Inferior parietal cortex (tissue), 1 donor: ENCODE measurements around the gene CNST.
"Not testable (repeated sequence)": the region's sequence is repeated elsewhere in the genome, so short reads cannot be mapped to it uniquely, and the experiment has no call there.

ENCODE experiments used
- DNase-seq: peaks from one replicate; pipeline ENCODE4 v3.0.0-alpha.2; 2016; ENCODE audit errors: extremely low spot score

Gene CNST

DNA sequence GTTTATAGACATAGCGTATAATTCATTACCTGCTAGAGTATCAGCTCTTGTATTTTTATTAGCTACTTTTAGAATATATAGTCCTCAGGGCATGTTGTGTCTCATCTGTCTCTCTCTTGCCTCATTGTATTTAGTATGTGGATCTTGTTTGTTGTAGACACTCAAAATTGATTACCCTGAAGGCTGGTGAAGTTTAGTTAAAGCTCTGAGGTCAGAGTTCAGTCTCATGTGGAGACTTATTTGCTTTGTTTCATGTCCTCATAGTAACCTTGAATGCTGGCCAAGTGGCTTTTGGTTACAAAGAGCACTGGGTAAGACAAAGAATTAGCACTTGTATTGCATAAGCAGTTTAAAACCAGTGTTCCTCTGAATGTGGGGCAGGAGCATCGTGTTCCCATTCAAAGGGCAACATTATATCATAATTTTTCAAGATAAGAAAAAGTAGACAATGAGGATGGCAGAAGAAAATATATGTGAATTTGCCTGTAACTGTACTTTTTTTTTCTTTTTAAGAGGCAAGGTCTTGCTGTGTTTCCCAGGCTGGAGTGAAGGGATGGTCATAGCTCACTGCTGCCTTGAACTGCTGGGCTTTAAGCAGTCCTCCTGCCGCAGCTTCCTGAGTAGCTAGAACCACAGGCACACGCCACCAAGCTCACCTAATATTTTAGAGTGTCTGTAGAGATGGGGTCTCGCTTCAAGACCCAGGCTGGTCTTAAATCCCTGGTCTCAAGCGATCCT is 17.4 kb downstream of the CNST start:
- DNase-seq: no peak

DNA sequence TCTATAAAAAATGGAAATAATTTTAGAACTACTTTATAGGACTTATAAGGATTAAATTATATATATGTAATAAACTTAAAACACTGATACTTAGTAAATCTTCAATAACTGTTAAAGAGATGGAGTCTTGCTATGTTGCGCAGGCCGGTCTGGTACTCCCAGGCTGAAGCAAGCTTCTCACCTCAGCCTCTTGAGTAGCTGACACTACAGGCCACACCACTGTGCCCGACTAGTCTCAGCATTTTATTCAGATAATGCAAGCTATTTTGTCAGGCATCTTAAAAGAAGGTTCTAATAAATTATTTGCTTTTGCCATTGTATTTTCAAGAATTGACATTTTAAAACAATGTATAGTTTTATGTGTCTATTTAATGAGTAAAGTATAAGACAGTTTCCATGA is 20.8 kb downstream of the CNST start:
- DNase-seq: no peak

DNA sequence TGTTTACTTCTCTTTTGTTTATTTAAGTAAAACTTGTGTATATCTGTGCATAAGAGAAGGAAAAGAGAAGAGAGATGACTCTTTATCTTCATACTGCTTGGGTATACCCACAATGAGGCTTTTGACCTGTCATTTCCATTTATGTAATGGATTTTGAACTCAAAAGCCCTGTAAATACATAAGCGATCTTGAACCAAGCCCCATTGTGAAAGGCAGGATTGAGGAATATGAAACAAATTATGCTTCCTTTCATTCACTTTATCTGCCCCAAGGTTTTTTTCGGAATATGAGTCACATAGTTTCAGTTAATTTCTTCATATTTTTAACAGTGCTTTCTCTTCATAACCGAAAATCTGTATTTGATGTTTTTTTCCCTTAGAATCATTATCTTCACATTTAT is 21.4 kb downstream of the CNST start:
- no peak for DNase-seq

DNA sequence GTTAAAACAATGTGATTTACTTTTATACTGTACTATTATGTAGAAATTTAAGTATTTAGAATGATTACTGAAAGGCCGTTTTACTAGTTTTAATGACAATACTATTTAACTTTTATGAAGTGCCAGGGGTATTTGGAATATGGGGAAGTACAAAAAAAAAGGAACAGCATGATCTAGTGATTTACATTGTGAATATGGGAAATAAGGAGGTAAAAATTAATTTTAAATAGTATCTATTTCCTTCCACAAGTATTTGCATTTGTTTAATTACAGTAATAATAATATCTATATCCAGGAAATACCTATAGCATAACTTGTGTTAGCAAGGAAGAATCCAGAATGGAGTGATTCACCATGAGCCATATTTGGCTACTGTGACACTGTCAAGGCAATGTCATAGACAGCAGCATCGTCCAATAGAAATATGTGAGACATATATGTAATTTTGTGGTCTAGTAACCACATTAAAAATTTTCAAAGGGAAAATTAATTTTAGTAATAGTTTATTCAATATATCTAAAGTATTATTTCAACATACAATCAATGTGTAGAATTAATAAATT is 22.0 kb downstream of the CNST start:
- DNase-seq: no peak

DNA sequence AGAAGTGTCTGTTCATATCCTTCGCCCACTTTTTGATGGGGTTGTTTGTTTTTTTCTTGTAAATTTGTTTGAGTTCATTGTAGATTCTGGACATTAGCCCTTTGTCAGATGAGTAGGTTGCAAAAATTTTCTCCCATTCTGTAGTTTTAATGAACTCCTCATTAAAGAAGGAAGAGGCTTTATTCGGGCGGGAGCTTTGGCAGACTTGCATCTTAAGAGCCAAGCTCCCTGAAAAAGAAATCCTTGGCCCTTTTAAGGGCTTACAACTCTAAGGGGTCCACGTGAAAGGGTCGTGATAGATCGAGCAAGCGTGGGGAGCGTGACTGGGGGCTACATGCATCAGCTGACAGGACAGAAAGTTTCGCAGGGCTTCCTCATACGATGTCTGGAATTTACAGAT is 23.7 kb downstream of the CNST start:
- not testable (repeated sequence) for DNase-seq

DNA sequence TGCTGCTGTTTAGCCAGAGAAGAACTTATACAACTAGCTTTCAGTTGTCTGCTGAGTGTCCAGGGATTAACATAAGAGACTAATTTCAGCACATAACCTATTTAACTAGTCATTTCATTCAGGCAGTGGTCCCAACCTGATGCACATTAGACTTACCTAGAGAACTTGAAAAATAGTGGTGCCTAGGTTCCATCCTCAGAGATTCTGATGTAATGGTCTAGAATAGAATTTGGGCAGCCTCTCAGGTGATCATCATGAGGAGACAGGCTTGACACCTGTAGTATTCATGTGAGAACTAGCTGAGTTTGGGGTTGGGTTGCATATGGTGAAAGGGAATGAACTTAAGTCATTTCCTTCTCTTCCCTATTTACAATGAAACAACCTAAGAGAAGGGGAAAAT is 24.8 kb downstream of the CNST start:
- no peak for DNase-seq

DNA sequence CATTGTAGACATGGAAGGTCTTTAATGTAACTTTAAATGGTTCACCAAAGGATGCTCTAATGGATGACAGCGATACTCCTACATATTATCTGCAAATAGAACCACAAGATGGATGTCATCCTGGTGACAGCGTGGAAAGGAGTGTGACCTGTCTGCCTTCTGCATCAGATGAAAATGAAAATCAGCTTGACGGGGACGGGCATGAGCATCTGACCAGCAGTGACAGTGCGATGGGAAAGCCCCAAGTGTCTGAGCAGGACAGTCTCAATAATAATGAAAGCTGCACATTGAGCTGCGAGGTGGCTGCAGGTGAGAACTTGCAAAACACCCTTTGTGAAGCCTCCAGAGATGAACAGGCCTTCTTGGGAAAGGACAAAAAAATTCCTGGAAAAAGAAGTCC is 25.2 kb downstream of the CNST start:
- no peak for DNase-seq

DNA sequence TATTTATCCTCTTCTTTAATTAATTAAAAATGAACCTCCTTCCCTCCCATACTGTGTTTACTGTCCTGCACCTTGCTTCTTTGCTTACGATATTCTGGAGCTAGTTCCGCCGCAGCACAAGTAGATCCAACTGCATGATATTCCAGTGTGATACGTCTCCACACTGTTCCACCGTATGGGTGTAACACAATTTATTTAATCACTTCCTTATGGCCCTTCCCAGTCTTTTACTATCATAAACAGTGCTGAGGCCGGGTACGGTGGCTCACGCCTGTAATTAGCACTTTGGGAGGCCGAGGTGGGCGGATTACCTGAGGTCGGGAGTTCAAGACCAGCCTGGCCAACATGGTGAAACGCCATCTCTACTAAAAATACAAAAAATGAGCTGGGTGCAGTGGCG is 25.7 kb downstream of the CNST start:
- no peak for DNase-seq

DNA sequence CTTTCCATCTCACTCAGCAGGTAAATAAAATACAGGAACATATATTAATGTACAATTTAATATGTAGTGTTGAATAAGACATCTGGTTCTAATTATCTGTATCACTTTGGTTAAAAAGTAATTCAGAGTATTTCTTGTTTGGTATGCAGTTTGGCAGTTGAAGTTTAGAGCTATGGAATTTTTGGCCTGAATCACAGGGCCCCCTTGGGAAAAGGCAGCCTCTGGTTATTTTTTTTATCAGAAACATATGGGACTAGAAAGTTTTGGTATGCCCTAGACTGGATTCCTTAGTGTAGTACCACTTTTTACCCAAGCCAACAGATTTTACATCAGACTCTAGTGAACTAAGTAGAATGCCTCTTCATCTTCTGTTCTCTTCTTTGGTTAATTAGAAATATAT is 26.4 kb downstream of the CNST start:
- DNase-seq: no peak

DNA sequence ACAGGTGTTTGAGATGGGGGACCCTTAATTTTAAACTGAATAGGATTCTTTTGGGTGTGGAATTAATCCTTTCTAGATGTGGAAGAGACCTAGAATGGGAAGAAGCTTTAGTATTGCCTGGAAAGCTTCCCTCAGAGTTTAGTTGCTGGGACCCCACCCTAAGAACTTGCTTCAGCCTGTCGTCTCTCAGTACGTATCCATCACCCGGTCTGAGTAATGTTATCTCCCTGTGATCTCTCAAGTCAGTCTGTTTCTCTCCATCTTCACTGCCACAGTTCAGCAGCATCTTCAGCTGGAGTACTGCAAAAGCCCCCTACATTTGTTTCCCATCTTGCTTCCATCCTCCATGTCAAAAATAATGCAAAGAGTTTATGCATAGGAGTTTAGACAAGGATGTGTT is 28.9 kb downstream of the CNST start:
- DNase-seq: no peak

DNA sequence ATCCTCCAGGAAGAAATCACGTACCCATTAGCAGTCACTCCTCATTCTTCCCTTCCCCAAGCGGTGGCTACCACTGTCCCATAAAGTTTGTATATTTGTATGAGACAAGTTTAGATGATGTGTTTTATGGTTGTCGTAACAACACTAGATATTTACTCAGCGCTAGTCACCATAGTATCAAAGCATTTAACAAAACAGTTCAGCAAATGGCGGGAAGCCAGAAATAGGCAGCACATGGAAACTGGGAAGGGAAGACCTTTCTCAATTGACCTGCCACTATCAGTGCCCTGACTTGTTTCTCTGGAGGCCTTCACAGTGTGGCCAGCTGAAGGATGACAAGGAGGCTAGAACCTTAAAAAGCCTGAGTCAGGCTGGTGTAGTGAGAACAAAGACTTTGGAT is 31.1 kb downstream of the CNST start:
- no peak for DNase-seq

DNA sequence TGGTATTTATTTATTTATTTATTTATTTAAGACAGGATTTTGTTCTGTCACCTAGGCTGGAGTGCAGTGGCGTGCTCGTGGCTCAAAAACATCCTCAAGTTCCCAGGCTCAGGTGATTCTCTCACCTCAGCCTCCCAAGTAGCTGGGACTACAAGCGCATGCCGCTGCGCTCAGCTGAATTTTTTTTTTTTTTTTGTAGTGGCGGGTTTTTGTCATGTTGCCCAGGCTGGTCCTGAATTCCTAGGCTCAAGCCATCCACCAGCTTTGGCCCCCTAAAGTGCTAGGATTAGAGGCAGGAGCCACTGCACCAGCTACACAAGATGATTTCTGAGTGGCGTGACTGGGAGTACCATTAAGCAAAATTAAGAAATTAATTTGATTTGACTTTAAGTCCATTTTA is 31.7 kb downstream of the CNST start:
- no peak for DNase-seq

DNA sequence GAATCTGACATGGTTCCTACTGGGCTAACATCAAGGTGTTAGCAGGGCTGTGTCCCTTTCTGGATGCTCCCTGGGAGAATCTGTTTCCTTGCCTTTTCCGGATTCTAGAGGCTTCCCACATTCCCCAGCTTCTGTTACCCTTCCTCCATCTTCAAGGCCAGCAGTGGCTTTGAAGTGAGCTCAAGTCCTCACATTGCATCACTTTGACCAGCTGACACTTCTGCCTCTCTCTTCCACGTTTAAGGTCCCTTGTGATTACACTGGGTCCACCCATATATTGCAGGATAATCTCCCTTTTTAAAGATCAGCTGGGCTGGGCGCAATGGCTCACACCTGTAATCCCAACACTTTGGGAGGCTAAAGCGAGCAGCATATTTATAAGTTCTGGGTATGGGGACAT is 33.1 kb downstream of the CNST start:
- no peak for DNase-seq

DNA sequence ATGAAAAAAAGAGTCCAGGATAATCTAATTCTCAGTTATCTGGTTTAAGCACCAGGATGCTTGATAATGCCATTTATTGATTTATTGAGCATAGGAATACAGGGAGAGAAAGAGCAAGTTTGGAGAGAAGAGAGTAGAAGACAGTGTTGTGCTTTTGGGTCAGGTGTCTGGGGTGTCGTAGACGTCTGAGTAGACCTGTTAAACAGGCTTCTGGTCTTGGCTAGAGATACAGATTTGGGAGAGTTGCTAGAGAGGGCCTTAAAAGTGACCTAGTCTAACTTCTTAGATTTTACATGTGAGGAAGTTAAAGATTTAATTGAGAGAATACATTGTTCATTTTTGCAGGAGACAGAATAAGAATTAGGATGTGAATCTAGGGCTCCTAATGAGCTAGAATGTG is 34.3 kb downstream of the CNST start:
- DNase-seq: no peak

DNA sequence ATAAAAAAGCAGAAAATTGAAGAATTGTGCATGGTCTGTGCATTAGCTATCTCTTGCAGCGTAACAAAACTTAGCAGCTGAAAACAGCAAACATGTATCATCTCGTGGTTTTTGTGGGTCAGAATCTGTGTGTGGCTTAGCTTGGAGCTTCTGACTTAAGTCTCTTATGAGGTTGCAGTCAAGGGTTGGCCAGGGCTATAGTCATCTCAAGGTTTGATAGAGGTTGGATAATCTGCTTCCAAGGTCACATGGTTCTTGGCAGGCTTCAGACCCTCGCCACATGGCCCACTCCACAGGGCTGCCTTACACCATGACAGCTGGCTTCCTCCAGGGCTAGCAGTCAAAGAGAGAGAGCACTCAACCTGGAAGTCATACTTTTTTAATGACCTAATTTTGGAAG is 35.9 kb downstream of the CNST start:
- no peak for DNase-seq

DNA sequence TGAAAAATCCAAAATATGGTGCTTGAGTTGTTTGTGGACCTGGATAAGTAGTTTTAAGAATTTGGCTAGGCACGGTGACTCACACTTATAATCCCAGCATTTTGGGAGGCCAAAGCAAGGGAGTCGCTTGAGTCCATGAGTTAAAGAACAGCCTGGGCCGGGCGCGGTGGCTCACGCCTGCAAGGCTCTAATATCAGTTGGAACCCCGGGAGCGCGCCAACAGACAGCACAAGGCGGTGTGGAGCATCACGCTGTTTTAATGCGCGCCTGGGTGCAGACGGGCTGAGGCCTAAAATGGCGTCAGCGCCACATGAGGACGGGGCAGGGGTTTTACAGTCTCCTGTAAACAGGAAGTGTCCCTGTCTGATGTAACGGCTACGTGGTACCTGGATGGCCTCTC is 39.0 kb downstream of the CNST start:
- DNase-seq: not testable (repeated sequence)

DNA sequence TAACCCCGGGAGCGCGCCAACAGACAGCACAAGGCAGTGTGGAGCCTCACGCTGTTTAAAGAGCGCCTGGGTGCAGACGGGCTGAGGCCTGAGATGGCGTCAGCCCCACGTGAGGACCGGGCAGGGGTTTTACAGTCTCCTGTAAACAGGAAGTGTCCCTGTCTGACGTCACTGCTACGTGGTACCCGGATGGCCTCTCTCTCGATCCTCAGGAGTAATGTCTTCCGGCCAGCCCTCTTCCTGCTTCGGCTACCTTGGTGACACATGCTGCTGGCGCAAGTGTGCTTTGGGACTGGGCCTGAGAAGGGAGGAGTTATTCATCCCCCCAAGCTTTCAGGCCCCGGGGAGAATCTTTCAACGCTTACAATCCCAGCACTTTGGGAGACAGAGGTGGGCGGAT is 41.2 kb downstream of the CNST start:
- no peak for DNase-seq

DNA sequence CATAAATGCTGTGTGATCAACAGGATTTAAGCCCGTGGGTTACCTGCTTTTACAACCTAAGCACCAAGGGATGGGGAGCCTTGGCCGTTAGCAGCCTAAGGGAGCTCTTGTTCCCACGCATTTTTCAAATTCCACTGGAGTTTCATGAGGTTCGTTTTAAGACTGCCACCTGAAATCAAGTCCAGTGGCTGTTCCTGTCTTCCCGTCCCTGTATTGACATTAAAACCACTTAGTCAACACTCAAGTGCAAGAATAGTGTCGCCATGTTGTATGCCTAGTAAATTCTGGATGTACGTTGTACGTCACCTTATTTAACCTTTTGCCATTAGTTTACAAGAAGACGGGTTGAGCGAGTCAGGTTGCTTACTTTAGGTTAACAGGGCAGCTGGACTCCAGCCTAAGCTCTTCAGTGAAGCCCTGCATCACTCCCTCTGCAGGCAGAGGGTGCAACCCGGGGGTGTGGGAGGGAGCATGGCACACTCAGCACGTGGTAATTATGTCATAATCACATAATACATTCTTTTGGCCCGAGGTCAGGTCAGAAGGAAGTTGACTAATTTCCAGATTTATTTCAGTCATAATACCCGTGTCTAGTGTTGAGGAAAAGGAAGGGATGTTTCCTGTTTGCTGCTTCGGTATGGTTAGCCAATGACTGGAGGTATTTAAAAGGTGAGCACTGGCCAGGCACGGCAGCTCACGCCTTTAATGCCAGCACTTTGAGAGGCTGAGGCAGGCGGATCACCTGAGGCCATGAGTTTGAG is 42.5 kb downstream of the CNST start:
- DNase-seq: no peak

DNA sequence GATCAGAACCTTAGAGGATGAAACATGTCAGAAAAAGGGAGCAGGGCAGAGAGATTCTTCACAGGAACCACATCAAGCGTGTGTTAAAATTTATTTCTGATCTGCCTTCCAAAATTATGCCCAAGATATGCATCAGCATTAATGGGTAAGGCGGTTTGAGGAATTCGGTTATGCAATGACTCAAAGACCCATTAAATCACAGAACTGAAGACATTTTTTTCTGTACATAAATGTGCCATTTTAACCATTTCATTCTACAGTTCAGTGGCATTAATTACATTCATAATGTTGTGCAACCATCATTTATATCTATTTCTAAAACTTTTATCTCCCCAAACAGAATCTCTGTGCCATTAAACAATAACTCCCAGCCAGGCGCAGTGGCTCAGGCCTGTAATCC is 43.4 kb downstream of the CNST start:
- DNase-seq: no peak

DNA sequence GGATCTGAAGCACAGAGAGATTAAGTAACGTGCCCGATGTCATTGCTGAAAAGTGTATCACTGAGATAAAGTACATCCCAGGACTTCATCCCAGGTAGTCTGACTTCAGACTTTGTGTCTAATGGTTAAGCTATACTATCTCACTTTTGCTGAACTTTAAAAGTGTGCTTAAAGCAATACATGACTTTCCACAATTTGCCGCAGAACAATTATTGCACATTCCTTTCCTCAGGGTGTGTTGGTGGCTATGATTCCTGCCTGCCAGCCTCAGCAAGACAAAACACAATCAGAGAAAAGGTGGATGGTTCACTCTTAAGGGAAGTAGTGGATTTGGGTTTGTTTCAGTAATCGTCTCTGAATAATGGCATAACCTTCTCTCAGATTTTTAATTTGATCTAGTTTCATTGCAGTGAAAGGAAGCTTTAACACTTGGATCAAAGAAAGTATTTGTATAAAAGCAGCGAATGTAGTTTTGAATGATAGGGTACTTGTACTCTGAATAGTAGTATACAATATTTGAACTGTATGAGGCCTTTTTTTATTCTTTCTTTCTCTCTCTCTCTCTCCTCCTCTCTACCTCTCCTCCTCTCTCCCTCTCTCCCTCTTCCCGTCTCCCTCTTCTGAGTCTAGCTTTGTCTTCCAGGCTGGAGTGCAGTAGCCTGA is 47.0 kb downstream of the CNST start:
- DNase-seq: no peak

DNA sequence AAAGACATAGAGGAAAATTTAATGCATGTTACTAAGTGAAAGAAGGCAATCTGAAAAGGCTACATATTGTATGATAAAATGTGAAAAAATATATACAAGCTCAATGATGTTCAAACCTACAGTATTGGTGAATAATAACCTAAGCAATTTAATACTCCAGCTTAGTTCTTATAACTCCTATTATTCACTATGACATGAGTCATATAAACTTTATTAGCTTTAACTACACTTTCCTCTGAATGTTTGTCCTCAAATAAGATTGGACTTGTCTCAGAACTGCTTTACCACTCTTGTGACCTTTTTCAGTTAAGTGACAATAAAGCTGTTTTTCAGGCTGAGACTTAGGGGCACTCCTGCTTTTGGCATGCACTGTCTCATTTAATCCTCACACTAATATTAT is 50.9 kb downstream of the CNST start:
- DNase-seq: no peak

DNA sequence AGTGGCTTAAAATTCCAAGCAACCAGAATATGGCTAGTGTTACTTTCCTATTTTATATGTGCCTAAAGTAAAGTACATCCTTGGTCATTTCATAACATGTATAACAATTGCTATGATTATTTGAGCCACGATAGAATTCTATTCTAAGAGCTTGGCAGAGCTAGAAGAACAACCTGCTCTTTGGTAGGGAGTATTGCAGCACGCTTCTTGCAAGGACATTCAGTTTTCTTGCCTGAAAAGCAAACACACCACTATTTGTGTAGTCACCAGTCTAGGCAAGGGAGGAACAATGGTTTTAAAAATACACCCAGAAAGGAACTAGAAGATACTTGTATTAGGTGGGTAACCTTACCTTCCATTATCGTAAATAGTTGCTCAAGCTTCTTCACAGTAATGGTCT is 51.5 kb downstream of the CNST start:
- DNase-seq: no peak
